H9 (cell line): ENCODE measurements around the gene KBTBD8. TPM values are rescaled to one million over a fixed set of nuclear protein-coding genes. Genes with fewer than 3 reads are reported as not detected.

Experiments used
- DNase-seq: peaks from one replicate; pipeline ENCODE4 v3.0.0-alpha.2; 2017
- H2AFZ ChIP-seq: one replicate; pipeline ENCODE4 v1.6.1; 2013; ENCODE audit warnings: mild to moderate bottlenecking, low read length, control low read depth, moderate library complexity
- H2AK5ac ChIP-seq: 2 replicates; pipeline ENCODE4 v1.6.1; 2013; ENCODE audit warnings: low read length, control low read depth, mixed read lengths; ENCODE audit not compliant: insufficient read length
- H2BK120ac ChIP-seq: one replicate; pipeline ENCODE4 v1.6.1; 2013; ENCODE audit warnings: low read depth, mild to moderate bottlenecking, low read length, control low read depth, inconsistent platforms; ENCODE audit not compliant: poor library complexity, severe bottlenecking
- H2BK12ac ChIP-seq: 2 replicates; pipeline ENCODE4 v1.6.1; 2013; ENCODE audit warnings: low read length, control low read depth, mixed read lengths, low read depth; ENCODE audit not compliant: insufficient read length
- H2BK15ac ChIP-seq: 2 replicates; pipeline ENCODE4 v1.6.1; 2013; ENCODE audit warnings: low read depth, low read length, control low read depth
- H2BK20ac ChIP-seq: one replicate; pipeline ENCODE4 v1.6.1; 2013; ENCODE audit warnings: low read depth, mild to moderate bottlenecking, low read length, control low read depth, inconsistent platforms; ENCODE audit not compliant: poor library complexity, severe bottlenecking
- H2BK5ac ChIP-seq: 2 replicates; pipeline ENCODE4 v1.6.1; 2013; ENCODE audit warnings: low read length, control low read depth, mixed read lengths; ENCODE audit not compliant: insufficient read length
- H3K14ac ChIP-seq: 2 replicates; pipeline ENCODE4 v1.6.1; 2013; ENCODE audit warnings: low read length, control low read depth; ENCODE audit not compliant: insufficient read depth
- H3K18ac ChIP-seq: 2 replicates; pipeline ENCODE4 v1.6.1; 2013; ENCODE audit warnings: low read depth, mild to moderate bottlenecking, mixed read lengths, low read length, control low read depth; ENCODE audit not compliant: insufficient read length
- H3K23ac ChIP-seq: 2 replicates; pipeline ENCODE4 v1.6.1; 2013; ENCODE audit warnings: low read length, control low read depth, mixed read lengths, low read depth; ENCODE audit not compliant: insufficient read length
- H3K23me2 ChIP-seq: 2 replicates; pipeline ENCODE4 v1.6.1; 2013; ENCODE audit warnings: low read depth, mild to moderate bottlenecking, mixed read lengths, low read length, control low read depth; ENCODE audit not compliant: insufficient read length, poor library complexity, severe bottlenecking
- H3K27ac ChIP-seq: 2 replicates; pipeline ENCODE4 v1.5.1; 2013; ENCODE audit warnings: low read length, control low read depth, mixed read lengths, low read depth; ENCODE audit not compliant: insufficient read length
- H3K27me3 ChIP-seq: 2 replicates; pipeline ENCODE4 v1.6.1; 2013; ENCODE audit warnings: low read length, control low read depth, inconsistent platforms; ENCODE audit not compliant: insufficient read depth
- H3K4ac ChIP-seq: 2 replicates; pipeline ENCODE4 v1.6.1; 2013; ENCODE audit warnings: low read depth, mild to moderate bottlenecking, control low read depth, inconsistent platforms, low read length, moderate library complexity
- H3K4me1 ChIP-seq: 2 replicates; pipeline ENCODE4 v1.6.1; 2013; ENCODE audit warnings: low read length, control low read depth, inconsistent platforms; ENCODE audit not compliant: insufficient read depth
- H3K4me2 ChIP-seq: 2 replicates; pipeline ENCODE4 v1.6.1; 2013; ENCODE audit warnings: low read length, control low read depth, mixed read lengths; ENCODE audit not compliant: insufficient read length, insufficient read depth
- H3K56ac ChIP-seq: 2 replicates; pipeline ENCODE4 v1.6.1; 2013; ENCODE audit warnings: low read depth, mild to moderate bottlenecking, mixed read lengths, low read length, control low read depth; ENCODE audit not compliant: insufficient read length
- H3K79me1 ChIP-seq: 2 replicates; pipeline ENCODE4 v1.6.1; 2013; ENCODE audit warnings: low read depth, mild to moderate bottlenecking, moderate library complexity, low read length, control low read depth, inconsistent platforms; ENCODE audit not compliant: insufficient read depth, poor library complexity, severe bottlenecking
- H3K79me2 ChIP-seq: 2 replicates; pipeline ENCODE4 v1.6.1; 2013; ENCODE audit warnings: low read length, control low read depth, inconsistent platforms; ENCODE audit not compliant: insufficient read depth
- H3K9ac ChIP-seq: 2 replicates; pipeline ENCODE4 v1.6.1; 2013; ENCODE audit warnings: low read length, control low read depth, mixed read lengths; ENCODE audit not compliant: insufficient read length; ENCODE audit errors: extremely low read depth
- H3K9me3 ChIP-seq: one replicate; pipeline ENCODE4 v1.6.1; 2013; ENCODE audit warnings: low read depth, low read length, inconsistent platforms; ENCODE audit not compliant: control insufficient read depth
- H3T11ph ChIP-seq: one replicate; pipeline ENCODE4 v1.6.1; 2013; ENCODE audit warnings: mild to moderate bottlenecking, low read length, control low read depth, inconsistent platforms
- H4K20me1 ChIP-seq: one replicate; pipeline ENCODE4 v1.6.1; 2013; ENCODE audit not compliant: control insufficient read depth, insufficient read length, insufficient read depth
- H4K5ac ChIP-seq: 2 replicates; pipeline ENCODE4 v1.6.1; 2013; ENCODE audit warnings: low read depth, mild to moderate bottlenecking, mixed read lengths, low read length, control low read depth; ENCODE audit not compliant: insufficient read length
- H4K8ac ChIP-seq: replicated peaks from 2 replicates; pipeline ENCODE4 v1.6.1; 2013; ENCODE audit warnings: low read length, control low read depth, mixed read lengths, low read depth; ENCODE audit not compliant: insufficient read length
- H4K91ac ChIP-seq: 2 replicates; pipeline ENCODE4 v1.6.1; 2013; ENCODE audit warnings: low read depth, mild to moderate bottlenecking, moderate library complexity, mixed read lengths, low read length, control low read depth; ENCODE audit not compliant: insufficient read length
- H3K27ac Mint-ChIP-seq, 3 experiments: 2 replicates in 2 of 3; 3 replicates in 1 of 3; pipeline ENCODE4 v1.8.0; 2020 to 2021; ENCODE audit warnings: mixed read lengths in 3 of 3, mild to moderate bottlenecking in 1 of 3, moderate library complexity in 1 of 3
- H3K27me3 Mint-ChIP-seq: 2 replicates; pipeline ENCODE4 v1.8.0; 2021; ENCODE audit warnings: low read depth, mild to moderate bottlenecking, moderate library complexity, mixed read lengths
- H3K36me3 Mint-ChIP-seq, 3 experiments: 2 replicates in 2 of 3; 3 replicates in 1 of 3; pipeline ENCODE4 v1.8.0; 2020 to 2021; ENCODE audit warnings: low read depth in 3 of 3, mixed read lengths in 3 of 3; ENCODE audit not compliant: insufficient read depth in 1 of 3
- H3K4me1 Mint-ChIP-seq, 2 experiments: 2 replicates each; pipeline ENCODE4 v1.8.0; 2020; ENCODE audit warnings: mixed read lengths in 2 of 2
- H3K4me3 Mint-ChIP-seq, 2 experiments: 2 replicates in 1 of 2; 3 replicates in 1 of 2; pipeline ENCODE4 v1.8.0; 2020 to 2021; ENCODE audit warnings: mild to moderate bottlenecking in 2 of 2, mixed read lengths in 2 of 2, moderate library complexity in 1 of 2
- H3K9me3 Mint-ChIP-seq, 2 experiments: 2 replicates in 1 of 2; 3 replicates in 1 of 2; pipeline ENCODE4 v1.8.0; 2020; ENCODE audit warnings: mild to moderate bottlenecking in 2 of 2, mixed read lengths in 2 of 2, moderate library complexity in 1 of 2
- CTCF ChIP-seq: fragments of 200-600 bp; sonication (generic); conservative IDR thresholded peaks from 3 replicates; pipeline ENCODE4 v1.8.0; 2021; ENCODE audit warnings: antibody characterized with exemption, mild to moderate bottlenecking
- WGBS: extraction: QIAGEN DNeasy Blood & Tissue Kit; methylation state at CpG from one replicate; pipeline ENCODE4 v1.1.7; 2013; ENCODE audit warnings: missing lambda C conversion rate, low lambda C conversion rate, mixed read lengths; ENCODE audit not compliant: insufficient read length; ENCODE audit errors: extremely low coverage; 5-methylcytosine and 5-hydroxymethylcytosine counted together
- total RNA-seq: library from RNA; stranded (reverse); gene quantifications from 2 replicates; pipeline ENCODE4 v1.2.1, GENCODE V29; 2021

The KBTBD8 gene
- total RNA-seq, 1 experiment from 2014 or later, result 16.7 TPM

GRCh38 chr3:66962664-66963063 is 35.4 kb upstream of the KBTBD8 start:
- peaks cover 4 to 9% of the 10 kb centered on the region in 2 experiments; a peak in 3 of 4 replicates for H3K4me1 Mint-ChIP-seq
- Histone ChIP-seq H3K23me2 (no peaks in the 10 kb centered on the region), H3K4me2 (no peak overlapping the region), H3K4ac (no peak overlapping the region), H4K5ac (no peak overlapping the region), H2AK5ac (no peak overlapping the region), H3K9ac (no peak overlapping the region), H2BK15ac (no peak overlapping the region), H3K9me3 (no peaks in the 10 kb centered on the region), H2BK120ac (no peak overlapping the region), H3K56ac (no peak overlapping the region), H3K27me3 (no peaks in the 10 kb centered on the region), H4K8ac (no peak overlapping the region), H4K91ac (no peak overlapping the region), H2BK5ac (no peak overlapping the region), H3K79me2 (no peaks in the 10 kb centered on the region), H2BK20ac (no peak overlapping the region), H2AFZ (no peak overlapping the region), H4K20me1 (no peaks in the 10 kb centered on the region), H3K4me1 (no peaks in the 10 kb centered on the region), H3K14ac (no peak overlapping the region), H3K79me1 (no peaks in the 10 kb centered on the region), H3K23ac (no peak overlapping the region), H3K27ac (no peak overlapping the region), H3T11ph (no peak overlapping the region), H3K18ac (no peak overlapping the region), H2BK12ac (no peak overlapping the region)
- no peaks in the 10 kb centered on the region for H3K36me3 Mint-ChIP-seq
- no peaks in the 10 kb centered on the region for H3K27me3 Mint-ChIP-seq
- no peak for DNase-seq
- no peak overlapping the region for H3K27ac Mint-ChIP-seq
- no CpG with 5 or more reads among the region's 3 CpGs for WGBS
- H3K9me3 Mint-ChIP-seq, result no peaks in the 10 kb centered on the region
- H3K4me3 Mint-ChIP-seq, result no peak overlapping the region
- TF ChIP-seq CTCF, result no peak
